GM10248 (cell line): ENCODE results near the gene PROK2.

Experiments used
- CTCF ChIA-PET: fragments of 300-600 bp; sonication (Branson Sonifier 250); formaldehyde crosslinking; extraction: SDS; loops from one replicate; lab custom pipeline; 2021; ENCODE audit warnings: antibody characterized with exemption; lab: Yijun Ruan, JAX
- POLR2A ChIA-PET: fragments of 350-650 bp; sonication (Branson Sonifier 250); formaldehyde crosslinking; extraction: SDS; loops from one replicate; lab custom pipeline; 2020; ENCODE audit warnings: antibody characterized with exemption; lab: Yijun Ruan, JAX
- DNase-seq: peaks from one replicate; pipeline ENCODE4 v3.0.0; 2012; ENCODE audit errors: extremely low spot score
- TF ChIP-seq, protein P1 (sequence below): IDR thresholded peaks from 2 replicates; pipeline ENCODE4 v1.5.1; 2012; ENCODE audit warnings: mild to moderate bottlenecking, low read depth; ENCODE audit errors: extremely low read depth, missing control alignments, control extremely low read depth

Gene PROK2

DNA sequence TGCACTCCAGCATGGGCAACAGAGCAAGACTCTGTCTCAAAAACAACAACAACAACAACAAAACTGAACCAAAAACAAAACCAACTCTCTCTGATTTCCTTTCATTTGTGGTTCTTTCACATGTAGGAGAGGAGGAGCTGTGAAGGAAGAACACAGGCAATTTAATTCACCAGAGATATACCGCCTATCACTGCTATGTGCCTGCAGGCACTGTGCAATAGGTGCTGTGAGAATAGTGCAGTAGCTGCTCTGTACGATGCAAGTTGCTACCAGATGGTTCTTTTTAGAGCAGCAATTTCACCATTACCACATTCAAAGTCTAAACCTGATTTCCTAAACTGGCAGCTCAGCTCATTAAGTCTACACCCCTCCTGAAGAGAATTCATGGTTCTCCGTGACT, 11.3 kb upstream of the PROK2 start:
- POLR2A ChIA-PET = no interaction called here
- CTCF ChIA-PET = no interaction called here
- DNase-seq = no peak
- TF ChIP-seq, protein P1, sequence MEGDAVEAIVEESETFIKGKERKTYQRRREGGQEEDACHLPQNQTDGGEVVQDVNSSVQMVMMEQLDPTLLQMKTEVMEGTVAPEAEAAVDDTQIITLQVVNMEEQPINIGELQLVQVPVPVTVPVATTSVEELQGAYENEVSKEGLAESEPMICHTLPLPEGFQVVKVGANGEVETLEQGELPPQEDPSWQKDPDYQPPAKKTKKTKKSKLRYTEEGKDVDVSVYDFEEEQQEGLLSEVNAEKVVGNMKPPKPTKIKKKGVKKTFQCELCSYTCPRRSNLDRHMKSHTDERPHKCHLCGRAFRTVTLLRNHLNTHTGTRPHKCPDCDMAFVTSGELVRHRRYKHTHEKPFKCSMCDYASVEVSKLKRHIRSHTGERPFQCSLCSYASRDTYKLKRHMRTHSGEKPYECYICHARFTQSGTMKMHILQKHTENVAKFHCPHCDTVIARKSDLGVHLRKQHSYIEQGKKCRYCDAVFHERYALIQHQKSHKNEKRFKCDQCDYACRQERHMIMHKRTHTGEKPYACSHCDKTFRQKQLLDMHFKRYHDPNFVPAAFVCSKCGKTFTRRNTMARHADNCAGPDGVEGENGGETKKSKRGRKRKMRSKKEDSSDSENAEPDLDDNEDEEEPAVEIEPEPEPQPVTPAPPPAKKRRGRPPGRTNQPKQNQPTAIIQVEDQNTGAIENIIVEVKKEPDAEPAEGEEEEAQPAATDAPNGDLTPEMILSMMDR = no peak

DNA sequence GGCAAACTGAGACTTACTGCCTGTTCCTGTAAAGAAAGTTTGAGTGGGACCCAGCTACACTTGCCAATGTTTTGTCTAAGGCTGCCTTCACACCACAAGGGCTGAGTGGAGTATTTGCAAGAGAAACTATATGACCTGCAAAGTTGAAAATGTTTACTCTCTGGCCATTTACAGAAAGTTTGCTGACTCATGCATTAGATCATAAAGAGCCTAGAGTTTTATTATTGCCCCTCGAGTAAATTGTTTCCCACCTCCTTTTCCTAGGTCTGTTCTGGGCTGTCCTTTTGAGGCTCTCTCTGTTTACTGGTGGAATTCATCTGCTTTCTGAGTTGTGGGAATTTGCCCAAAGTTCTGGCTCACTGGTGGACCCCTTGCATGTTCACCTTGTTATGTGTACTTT, 6.7 kb upstream of the PROK2 start:
- TF ChIP-seq, protein P1 = no peak
- POLR2A ChIA-PET = no interaction called here
- CTCF ChIA-PET = interaction anchor here (1.4 kb wide), 1 partner anchor 11 kb away, joined by 4 read pairs; no protein-coding TSS in a partner anchor
- DNase-seq = no peak

DNA sequence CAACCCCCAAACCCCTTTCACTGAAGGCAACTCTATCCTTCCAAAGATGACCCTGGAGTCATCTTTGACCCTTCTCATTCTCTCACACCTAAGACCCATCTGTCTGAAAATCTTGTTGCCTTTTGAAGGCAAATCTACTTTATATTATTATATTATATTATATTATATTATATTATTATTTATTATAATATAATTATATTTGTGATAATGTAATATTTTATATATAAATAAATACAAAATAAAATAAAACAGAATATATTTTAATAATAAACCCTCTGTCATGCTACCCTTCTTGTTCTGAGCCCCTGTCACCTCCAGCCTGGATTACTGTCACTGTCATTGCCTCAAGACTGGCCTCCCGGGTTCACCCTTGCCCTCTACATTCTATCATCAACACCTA, 5.0 kb upstream of the PROK2 start:
- no peak for DNase-seq
- TF ChIP-seq, protein P1 = no peak
- ChIA-PET CTCF (interaction anchor here (1.0 kb wide), 1 partner anchor 69 kb away, joined by 3 read pairs; no protein-coding TSS in a partner anchor), POLR2A (no interaction called here)

DNA sequence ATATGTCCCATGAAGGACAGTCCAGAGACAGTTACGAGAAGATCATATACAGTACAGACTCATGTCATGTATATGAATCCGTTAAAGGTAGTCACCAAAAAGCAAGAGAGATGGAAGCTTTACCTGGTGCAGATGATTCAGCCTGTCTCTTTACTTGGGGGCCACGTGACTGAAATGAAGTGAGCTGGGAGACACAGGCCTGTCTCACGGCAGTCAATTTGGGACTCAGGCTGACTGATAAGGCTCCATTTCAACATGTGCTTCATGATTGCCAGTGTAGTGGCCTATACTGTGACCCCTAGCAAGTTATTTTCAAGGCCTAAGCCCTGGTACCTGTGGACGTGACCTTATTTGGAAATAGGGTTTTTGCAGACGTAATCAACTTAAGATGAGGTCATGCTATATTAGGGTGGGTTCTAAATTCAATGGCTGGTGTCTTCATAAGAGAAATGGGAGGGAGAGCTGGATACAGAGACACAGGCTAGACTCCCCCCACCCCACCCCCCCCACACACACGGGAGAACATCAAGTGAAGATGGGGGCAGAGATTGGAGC, 3.0 kb upstream of the PROK2 start:
- POLR2A ChIA-PET = no interaction called here
- TF ChIP-seq, protein P1 = no peak
- CTCF ChIA-PET = no interaction called here
- no peak for DNase-seq

DNA sequence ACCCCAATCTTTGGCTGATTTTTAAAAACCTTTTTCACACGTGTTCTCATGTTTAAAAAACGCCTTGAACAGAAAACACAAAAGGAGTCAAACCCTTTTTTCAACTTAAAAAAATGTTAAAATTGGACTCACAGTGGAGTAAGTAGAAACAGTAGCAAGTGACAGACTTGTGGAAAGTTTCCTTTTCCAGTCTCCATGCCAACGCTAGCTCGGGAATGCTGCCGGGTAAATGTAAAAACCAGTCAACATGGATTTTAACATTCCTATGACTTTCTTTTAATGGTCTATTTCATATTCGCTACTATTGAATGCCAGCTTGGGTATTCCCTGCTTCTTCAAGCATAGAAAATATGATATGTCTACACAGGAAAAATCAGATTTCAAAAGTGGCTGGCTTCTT, 1.6 kb upstream of the PROK2 start:
- TF ChIP-seq, protein P1 = no peak
- ChIA-PET POLR2A (no interaction called here), CTCF (no interaction called here)
- DNase-seq = no peak

DNA sequence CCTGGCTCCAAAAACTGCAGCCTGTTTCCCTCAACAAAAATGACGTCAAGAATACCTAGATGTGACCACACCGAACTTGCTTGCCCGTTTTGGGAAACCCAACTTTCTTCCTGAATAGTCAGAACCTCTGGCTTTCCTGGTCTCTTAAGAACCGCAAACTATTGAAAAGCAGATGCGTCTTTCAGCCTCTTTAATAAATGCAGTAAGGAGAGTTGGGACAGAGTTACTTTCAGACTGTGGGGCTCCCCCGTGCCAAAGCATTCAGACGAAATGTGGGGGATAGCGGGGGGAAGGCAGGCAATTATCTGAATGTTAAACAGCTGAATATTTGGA, 1.2 kb upstream of the PROK2 start:
- DNase-seq = no peak
- ChIA-PET POLR2A (no interaction called here), CTCF (no interaction called here)
- TF ChIP-seq, protein P1 = no peak

DNA sequence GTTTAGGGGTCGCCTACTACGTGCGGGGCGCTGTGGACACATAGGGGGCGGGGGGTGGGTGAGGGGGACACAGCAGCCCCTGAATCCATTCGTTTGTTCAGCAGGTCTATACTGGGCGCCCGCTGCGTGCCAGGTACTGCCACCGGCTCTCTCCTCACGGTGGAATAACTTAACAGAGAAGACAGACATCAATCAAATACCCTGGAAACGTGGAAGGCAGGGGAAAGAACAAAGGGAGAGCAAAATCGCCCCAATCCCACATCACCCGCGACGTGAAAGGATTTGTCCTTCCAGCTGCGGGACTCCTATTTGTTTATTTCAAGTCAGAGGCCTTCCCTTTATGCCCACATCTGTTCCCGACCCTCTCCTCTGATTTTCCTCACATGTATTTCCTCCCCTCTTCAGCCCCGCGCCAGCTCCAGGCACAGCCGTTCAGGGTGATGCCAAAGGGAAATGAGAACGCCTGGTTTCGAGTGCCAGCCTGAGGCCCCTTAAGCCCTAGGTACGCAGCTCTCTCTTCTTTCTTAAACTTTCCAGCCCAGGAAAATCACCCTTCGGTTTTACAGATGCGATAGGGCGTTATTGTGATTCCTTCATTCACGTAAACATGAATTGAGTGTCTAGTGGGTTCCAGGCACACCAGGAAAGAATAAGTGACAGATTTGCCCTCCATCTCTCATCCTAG, 726 bp upstream of the PROK2 start:
- DNase-seq = no peak
- CTCF ChIA-PET = no interaction called here
- TF ChIP-seq, protein P1 = no peak
- POLR2A ChIA-PET = no interaction called here
